Fibroblast of villous mesenchyme (primary cell): ENCODE results near the gene CAMSAP3. TPM values are rescaled to one million over a fixed set of nuclear protein-coding genes. Genes with fewer than 3 reads are reported as not detected.

ENCODE experiments used
- DNase-seq: peaks from one replicate; pipeline ENCODE4 v3.0.0-alpha.2; 2010; ENCODE audit warnings: low read depth
- H3K4me3 ChIP-seq: 2 replicates; pipeline ENCODE4 v1.5.1; 2011; ENCODE audit warnings: low read depth, mild to moderate bottlenecking, low read length
- total RNA-seq: library from RNA; depleted of rRNA; stranded (reverse); fragments of >200 nt; gene quantifications from 2 replicates; pipeline ENCODE4 v1.2.3, GENCODE V29; 2012
- TF ChIP-seq, protein P1 (sequence below): IDR thresholded peaks from 2 replicates; pipeline ENCODE4 v1.5.1; 2012; ENCODE audit warnings: low read depth, mild to moderate bottlenecking, low read length; ENCODE audit not compliant: insufficient read depth

CAMSAP3 gene
- total RNA-seq, 1 donor = not detected

DNA sequence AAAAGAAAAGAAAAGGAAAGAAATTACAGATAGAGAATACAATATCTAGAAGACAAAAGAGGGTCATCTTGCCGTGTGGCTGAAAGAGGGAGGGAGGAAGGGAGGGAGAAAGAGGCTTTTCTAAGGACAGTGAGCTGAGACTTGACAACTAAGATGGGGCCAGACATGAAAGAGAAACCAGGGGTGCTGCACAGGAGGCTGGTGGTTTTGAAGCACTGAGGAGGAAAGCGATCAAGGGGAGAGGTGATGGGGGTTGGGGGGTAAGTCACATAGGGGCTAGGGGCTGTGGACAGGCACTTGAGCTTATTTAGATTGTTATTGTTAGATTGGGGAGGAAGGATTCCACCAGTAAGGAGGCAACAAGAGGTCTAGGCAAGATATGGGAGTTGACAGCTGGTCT, 42.9 kb upstream of the CAMSAP3 start:
- no peak for DNase-seq
- TF ChIP-seq, protein P1, sequence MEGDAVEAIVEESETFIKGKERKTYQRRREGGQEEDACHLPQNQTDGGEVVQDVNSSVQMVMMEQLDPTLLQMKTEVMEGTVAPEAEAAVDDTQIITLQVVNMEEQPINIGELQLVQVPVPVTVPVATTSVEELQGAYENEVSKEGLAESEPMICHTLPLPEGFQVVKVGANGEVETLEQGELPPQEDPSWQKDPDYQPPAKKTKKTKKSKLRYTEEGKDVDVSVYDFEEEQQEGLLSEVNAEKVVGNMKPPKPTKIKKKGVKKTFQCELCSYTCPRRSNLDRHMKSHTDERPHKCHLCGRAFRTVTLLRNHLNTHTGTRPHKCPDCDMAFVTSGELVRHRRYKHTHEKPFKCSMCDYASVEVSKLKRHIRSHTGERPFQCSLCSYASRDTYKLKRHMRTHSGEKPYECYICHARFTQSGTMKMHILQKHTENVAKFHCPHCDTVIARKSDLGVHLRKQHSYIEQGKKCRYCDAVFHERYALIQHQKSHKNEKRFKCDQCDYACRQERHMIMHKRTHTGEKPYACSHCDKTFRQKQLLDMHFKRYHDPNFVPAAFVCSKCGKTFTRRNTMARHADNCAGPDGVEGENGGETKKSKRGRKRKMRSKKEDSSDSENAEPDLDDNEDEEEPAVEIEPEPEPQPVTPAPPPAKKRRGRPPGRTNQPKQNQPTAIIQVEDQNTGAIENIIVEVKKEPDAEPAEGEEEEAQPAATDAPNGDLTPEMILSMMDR = no peak

GRCh38 chr19:7554565-7554964, 41.1 kb upstream of the CAMSAP3 start:
- no peak for DNase-seq
- TF ChIP-seq, protein P1 = no peak
- H3K4me3 ChIP-seq = no peak overlapping the region

More for the DNA sequence above, 42.9 kb upstream of the CAMSAP3 start:
- no peak overlapping the region for H3K4me3 ChIP-seq

- DNase-seq = no peak
- H3K4me3 ChIP-seq = no peak overlapping the region
- TF ChIP-seq, protein P1 = no peak
Measured at GRCh38 chr19:7554990-7555864, 40.4 kb upstream of the CAMSAP3 start.

DNA sequence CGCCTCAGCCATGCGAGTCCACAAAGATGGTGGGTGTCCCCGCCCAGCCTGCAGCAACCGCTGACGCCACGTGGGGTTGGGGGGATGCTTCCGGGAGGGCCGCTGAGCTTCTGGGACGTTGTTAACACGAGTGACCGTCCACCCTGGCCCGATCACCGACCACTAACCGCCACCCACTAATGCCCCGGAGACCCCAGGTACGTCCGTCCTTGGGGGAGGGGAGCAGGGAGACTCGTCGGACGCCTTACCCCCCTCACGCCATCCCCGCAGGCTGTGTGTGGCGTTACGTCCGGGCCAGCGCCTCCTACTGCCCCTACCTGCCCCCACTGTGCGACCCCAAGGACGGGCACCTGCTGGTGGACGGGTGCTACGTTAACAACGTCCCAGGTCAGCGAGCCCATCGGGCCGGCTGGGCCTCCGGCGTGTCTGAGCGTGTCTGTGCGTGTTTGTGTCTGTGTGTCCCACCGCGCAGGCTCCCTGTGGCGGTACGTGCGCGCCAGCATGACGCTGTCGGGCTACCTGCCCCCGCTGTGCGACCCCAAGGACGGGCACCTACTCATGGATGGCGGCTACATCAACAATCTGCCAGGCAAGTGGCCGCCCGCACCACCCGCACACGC, 38.9 kb upstream of the CAMSAP3 start:
- H3K4me3 ChIP-seq = no peak overlapping the region
- TF ChIP-seq, protein P1 = no peak
- no peak for DNase-seq

DNA sequence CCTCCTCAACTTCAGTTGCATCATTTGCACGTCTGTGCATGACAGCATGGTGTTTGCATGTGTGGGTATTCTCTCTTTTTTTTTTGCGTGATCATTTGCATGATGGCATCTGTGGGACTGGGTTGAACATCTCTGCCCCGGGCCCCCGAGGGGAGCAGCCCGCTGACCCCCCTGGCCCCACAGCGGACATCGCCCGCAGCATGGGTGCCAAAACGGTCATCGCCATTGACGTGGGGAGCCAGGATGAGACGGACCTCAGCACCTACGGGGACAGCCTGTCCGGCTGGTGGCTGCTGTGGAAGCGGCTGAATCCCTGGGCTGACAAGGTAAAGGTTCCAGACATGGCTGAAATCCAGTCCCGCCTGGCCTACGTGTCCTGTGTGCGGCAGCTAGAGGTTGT, 37.0 kb upstream of the CAMSAP3 start:
- DNase-seq = no peak
- no peak overlapping the region for H3K4me3 ChIP-seq
- TF ChIP-seq, protein P1 = no peak

DNA sequence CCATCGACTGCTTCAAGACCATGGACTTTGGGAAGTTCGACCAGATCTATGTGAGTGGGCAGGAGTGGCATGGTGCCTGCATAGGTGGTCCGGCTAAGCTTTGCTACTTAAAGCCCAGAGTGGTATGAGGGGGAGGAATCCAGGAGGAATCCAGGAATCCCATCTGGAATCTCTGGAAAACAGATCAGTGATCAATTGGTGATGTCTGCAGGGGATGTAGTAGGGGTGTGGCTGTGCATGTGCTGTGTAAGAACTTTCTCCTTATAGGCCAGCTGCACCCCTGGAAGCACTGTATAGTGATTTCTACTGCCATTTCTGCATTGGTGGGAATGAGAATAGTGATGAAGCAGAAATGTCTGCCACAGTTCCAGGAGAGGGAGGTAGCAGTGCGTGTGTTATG, 36.6 kb upstream of the CAMSAP3 start:
- no peak for DNase-seq
- TF ChIP-seq, protein P1 = no peak

More for the DNA sequence above, 36.6 kb upstream of the CAMSAP3 start:
- H3K4me3 ChIP-seq = no peak overlapping the region
